AG09309 (cell line): ENCODE measurements around the gene PPP4R3A.

Source experiments
- DNase-seq: peaks from one replicate; pipeline ENCODE4 v3.0.0-alpha.2; 2010; ENCODE audit warnings: low read depth
- H3K4me3 ChIP-seq: 2 replicates; pipeline ENCODE4 v1.5.1; 2011; ENCODE audit warnings: mild to moderate bottlenecking, low read depth, low read length, moderate library complexity; ENCODE audit not compliant: control insufficient read depth
- TF ChIP-seq, protein P1 (sequence below): IDR thresholded peaks from 2 replicates; pipeline ENCODE4 v1.5.1; 2011; ENCODE audit warnings: mild to moderate bottlenecking, low read depth, low read length, inconsistent platforms; ENCODE audit not compliant: insufficient read depth, control insufficient read depth; ENCODE audit errors: missing control alignments

The PPP4R3A gene

DNA sequence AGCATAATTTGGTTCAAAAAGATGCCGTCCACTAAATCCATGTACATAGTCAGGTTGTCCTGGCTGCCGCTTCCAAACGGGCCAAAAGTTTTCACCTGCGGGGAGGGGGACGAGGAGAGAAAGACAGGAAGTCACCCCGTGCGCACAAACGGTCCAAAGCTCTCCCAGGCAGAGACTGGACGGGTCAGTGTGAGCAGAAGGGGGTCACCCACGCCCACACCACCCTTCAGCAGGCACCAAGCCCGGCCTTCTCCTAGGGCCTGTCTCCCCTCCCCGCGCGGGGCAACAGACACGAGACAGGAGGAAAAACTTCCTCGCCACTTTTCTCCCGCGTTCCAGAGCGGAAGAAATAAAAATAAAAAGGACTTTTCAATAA is 93.4 kb downstream of the PPP4R3A start:
- no peak overlapping the region for H3K4me3 ChIP-seq
- no peak for DNase-seq
- TF ChIP-seq, protein P1, sequence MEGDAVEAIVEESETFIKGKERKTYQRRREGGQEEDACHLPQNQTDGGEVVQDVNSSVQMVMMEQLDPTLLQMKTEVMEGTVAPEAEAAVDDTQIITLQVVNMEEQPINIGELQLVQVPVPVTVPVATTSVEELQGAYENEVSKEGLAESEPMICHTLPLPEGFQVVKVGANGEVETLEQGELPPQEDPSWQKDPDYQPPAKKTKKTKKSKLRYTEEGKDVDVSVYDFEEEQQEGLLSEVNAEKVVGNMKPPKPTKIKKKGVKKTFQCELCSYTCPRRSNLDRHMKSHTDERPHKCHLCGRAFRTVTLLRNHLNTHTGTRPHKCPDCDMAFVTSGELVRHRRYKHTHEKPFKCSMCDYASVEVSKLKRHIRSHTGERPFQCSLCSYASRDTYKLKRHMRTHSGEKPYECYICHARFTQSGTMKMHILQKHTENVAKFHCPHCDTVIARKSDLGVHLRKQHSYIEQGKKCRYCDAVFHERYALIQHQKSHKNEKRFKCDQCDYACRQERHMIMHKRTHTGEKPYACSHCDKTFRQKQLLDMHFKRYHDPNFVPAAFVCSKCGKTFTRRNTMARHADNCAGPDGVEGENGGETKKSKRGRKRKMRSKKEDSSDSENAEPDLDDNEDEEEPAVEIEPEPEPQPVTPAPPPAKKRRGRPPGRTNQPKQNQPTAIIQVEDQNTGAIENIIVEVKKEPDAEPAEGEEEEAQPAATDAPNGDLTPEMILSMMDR, result no peak

DNA sequence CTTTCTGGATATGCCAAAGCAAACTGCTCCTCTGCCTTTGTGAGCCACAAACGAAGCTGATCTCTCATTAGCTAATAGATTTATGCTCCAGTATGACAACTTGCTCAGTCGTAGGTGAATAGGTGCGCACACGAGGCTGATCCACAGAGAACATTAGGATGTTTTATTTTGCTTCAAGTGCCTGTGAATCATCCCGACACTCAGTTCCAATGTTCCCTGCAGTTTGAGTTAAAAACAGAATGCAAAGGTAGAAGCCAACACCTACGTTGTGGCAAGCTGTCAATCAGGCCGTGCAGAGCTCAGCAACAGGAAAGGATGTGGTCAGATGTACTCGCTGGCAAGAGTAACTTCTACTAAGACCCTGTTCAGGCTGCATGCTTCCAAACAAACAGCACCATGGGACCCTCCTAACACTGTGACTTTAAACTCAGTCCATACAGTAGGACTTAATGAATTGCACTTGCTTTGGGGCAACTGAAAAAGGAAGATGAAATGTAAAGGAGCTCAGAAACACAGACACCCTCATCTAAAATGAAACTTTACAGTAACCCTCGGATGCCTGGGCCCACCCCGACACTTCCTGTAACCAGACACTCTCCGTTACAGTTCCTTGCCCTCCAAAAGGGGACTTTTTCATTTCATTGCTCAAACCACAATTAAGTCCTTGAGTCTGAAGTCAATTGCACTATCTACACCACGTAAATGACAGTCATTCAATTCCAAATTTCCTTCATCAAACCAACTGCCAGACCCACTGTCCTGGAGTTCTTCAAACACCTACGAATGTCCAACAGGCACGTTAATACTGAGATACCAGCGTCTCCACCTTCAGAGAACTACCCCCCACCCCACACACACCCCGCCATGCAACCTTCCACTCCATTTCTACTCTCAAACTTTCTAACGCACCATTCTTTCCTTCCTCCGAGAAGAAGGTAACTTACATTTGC is 94.0 kb downstream of the PPP4R3A start:
- TF ChIP-seq, protein P1, result no peak
- DNase-seq, result no peak
- no peak overlapping the region for H3K4me3 ChIP-seq

DNA sequence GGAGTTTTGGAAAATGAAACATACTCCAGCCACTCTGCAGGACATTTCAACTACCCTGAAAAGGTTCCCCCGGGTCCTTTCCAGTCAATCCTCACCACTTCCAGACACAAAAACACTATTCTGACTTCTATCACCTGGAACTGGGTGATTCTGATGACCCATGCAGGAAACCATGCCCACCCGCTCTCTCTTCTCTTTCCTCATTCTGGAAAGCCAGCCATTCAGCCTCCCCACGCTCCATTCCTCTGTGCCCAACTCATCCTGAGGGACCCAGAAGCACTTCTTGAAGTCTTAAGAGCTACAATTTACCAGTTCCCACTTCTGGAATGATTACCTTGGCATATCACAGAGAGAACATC is 95.7 kb downstream of the PPP4R3A start:
- no peak for DNase-seq
- no peak overlapping the region for H3K4me3 ChIP-seq
- TF ChIP-seq, protein P1, result no peak

DNA sequence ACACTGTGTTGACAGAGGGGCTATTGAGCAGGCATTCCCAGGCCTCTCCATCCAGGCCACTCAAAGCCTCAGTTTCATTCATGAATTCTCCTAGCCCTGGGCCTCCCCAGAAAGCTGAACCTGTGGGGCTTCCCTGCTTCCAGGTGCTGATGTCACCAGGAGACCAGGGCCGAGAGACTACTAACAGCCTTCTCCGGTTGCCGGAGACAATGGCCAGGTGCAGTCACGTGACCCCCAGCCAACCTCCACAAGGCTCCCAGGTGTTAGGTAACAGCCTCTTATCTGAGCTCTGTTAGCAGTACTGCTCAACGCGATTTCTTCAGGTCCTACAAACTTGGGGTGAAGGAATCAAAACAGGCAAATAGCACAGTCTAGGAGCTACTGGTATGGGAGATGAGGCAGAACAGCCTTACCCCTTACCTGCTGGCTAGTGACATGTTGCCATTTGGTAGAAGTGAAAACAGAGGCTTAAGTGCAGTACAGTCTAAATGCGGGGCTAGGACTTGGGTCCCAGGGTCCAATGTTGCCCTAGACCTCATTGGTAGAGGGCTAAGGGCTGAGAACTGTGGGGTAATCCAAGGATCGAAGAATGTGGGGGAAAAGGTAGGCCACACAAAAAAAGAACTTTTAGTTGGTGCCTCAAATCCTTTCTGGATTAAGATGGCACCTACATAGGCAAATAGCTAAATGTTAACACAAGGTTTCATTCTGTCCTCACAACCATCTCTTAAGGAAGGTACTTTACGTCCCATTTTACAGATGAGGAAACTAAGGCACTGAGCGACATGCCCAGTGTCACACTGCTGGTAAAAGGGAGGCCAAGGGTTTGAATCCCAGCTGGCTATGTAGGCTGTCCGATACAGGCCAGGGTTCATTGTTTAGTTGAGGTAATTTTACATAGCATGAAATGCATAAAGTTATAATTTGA is 96.3 kb downstream of the PPP4R3A start:
- no peak overlapping the region for H3K4me3 ChIP-seq
- DNase-seq, result no peak
- TF ChIP-seq, protein P1, result no peak

DNA sequence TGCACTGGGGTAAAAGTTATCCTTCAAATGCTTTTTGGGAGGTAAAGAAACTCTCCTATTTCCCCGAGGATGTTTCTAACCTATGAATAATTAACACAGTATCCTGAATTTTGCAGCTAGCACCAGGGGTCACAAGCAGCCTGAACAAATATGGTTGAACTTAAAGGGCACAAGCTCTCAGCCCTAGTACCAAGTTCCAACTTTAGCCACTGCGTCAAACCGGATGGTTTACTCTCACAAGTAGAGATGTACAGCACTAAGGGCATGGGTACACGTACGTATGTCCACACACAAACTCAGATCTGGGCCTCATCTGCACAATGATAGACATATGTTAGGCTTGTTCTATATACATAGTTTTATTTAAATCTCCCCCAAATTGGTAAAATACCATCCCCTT is 97.2 kb downstream of the PPP4R3A start:
- TF ChIP-seq, protein P1, result no peak
- DNase-seq, result no peak
- no peak overlapping the region for H3K4me3 ChIP-seq

DNA sequence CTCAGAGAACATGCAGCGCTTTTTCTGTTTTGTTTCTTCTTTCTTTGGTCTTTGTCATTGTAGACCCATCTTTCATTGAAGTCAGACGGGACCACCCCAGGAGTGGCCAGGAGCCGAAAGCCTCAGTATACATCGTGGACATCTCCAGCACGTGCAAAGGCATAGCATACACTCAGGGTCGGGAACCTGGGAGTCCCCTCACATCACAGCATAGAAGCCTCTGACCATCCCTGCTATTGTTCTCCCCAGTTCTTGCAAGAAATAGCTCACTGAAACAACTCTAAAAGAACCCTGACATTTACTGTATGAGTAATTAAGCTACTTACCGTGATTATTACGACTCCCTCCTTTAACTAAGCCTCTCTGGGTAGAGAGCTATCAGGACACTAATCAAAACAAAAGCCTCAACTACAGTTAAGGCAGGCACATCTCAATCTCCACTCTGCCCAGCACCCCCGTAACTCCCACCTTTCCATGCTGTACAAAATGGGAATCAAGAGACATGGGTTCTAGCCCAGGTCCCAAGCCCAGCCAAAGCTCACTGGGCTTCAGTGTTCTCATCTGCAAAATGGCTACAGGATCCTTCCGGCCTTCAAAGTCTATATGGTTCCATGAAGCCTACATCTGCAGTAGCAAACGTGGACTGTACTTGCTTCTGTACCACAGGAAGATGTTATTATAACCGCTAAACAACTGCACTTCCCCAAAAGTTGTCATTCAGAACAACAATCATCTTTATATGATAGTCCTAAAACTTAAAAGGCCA is 99.2 kb downstream of the PPP4R3A start:
- no peak overlapping the region for H3K4me3 ChIP-seq
- TF ChIP-seq, protein P1, result no peak

More for the DNA sequence above, 99.2 kb downstream of the PPP4R3A start:
- no peak for DNase-seq
